HepG2 (cell line): ENCODE measurements around the gene ERCC4. TPM values are rescaled to one million over a fixed set of nuclear protein-coding genes. Genes with fewer than 3 reads are reported as not detected.

ENCODE experiments used
- GABPB1 ChIP-seq: IDR thresholded peaks from 2 replicates; pipeline ENCODE4 v1.6.1; 2016; ENCODE audit warnings: mild to moderate bottlenecking, missing genetic modification reagents, moderate library complexity, missing compliant biosample characterization
- HDAC1 ChIP-seq: sonication (generic); formaldehyde crosslinking; IDR thresholded peaks from 2 replicates; pipeline ENCODE4 v1.5.1; 2020; ENCODE audit warnings: mild to moderate bottlenecking, missing genetic modification reagents
- RFX3 ChIP-seq: IDR thresholded peaks from 2 replicates; pipeline ENCODE4 v1.6.1; 2016; ENCODE audit warnings: missing biosample characterization, missing genetic modification reagents
- RORA ChIP-seq: sonication (generic); formaldehyde crosslinking; IDR thresholded peaks from 2 replicates; pipeline ENCODE4 v1.5.0; 2020; ENCODE audit warnings: mild to moderate bottlenecking, missing genetic modification reagents, moderate library complexity
- SP1 ChIP-seq, 2 experiments: fragments of 450-650 bp in 1 of 2; sonication (generic) in 1 of 2; formaldehyde crosslinking in 1 of 2; IDR thresholded peaks; 2 replicates each; pipeline versions ENCODE4 v1.4.0 to v1.6.1; 2016 to 2020; ENCODE audit warnings: missing genetic modification reagents in 1 of 2
- ZBTB49 ChIP-seq: sonication (generic); formaldehyde crosslinking; IDR thresholded peaks from 2 replicates; pipeline ENCODE4 v1.4.0; 2020; ENCODE audit warnings: missing genetic modification reagents, borderline replicate concordance
- ZMYM4 ChIP-seq: sonication (generic); formaldehyde crosslinking; IDR thresholded peaks from 2 replicates; pipeline ENCODE4 v1.8.1; 2023; ENCODE audit warnings: mild to moderate bottlenecking, missing genetic modification reagents
- polyA plus RNA-seq, 8 experiments: library from polyadenylated mRNA; depleted of rRNA in 3 of 8; stranded (reverse) in 7 of 8; unstranded in 1 of 8; fragments of >200 nt; fragmentation: Illumina TruSeq in 4 of 8; extraction: Trizol in 4 of 8; gene quantifications; 2 replicates each; pipeline versions ENCODE4 v1.2.1 to v1.2.3, GENCODE V29; 2011 to 2016; ENCODE audit warnings: low read depth in 4 of 8, missing spikeins in 1 of 8, mixed read lengths in 1 of 8; ENCODE audit not compliant: insufficient read depth in 1 of 8
- total RNA-seq, 5 experiments: library from RNA; depleted of rRNA; stranded (reverse); fragments of >200 nt; fragmentation: Illumina TruSeq; extraction: Trizol; gene quantifications; 2 replicates each; pipeline ENCODE4 v1.2.3, GENCODE V29; 2016; ENCODE audit warnings: low read depth in 1 of 5
- TF ChIP-seq, protein P1 (sequence below): sonication (generic); formaldehyde crosslinking; IDR thresholded peaks from 2 replicates; pipeline ENCODE4 v1.5.1; 2020; ENCODE audit warnings: mild to moderate bottlenecking, moderate library complexity, missing genetic modification reagents
- TF ChIP-seq, protein P2 (sequence below): sonication (generic); formaldehyde crosslinking; IDR thresholded peaks from 2 replicates; pipeline ENCODE4 v1.8.1; 2023; ENCODE audit warnings: mild to moderate bottlenecking, moderate library complexity, missing genetic modification reagents
- TF ChIP-seq, protein P3 (sequence below): sonication (generic); formaldehyde crosslinking; IDR thresholded peaks from 2 replicates; pipeline ENCODE4 v1.4.0; 2020; ENCODE audit warnings: missing genetic modification reagents

Gene ERCC4
- total and polyA plus RNA-seq, 2 of the 13 experiments (the other 11 are each of a cell fraction or from before 2014, with no cell fraction given): 5.4 to 15.2 TPM

- peak; percentile 76; the same call in 1 of the 2 replicates for TF ChIP-seq ZBTB49 (CRISPR knock-in tag)
- TF ChIP-seq HDAC1 (CRISPR knock-in tag): peak; percentile 99
- TF ChIP-seq SP1 (IDR thresholded peaks at IDR 0.05): no peak
- no peak for TF ChIP-seq SP1 (CRISPR knock-in tag; IDR thresholded peaks at IDR 0.05)
- TF ChIP-seq, protein P1, sequence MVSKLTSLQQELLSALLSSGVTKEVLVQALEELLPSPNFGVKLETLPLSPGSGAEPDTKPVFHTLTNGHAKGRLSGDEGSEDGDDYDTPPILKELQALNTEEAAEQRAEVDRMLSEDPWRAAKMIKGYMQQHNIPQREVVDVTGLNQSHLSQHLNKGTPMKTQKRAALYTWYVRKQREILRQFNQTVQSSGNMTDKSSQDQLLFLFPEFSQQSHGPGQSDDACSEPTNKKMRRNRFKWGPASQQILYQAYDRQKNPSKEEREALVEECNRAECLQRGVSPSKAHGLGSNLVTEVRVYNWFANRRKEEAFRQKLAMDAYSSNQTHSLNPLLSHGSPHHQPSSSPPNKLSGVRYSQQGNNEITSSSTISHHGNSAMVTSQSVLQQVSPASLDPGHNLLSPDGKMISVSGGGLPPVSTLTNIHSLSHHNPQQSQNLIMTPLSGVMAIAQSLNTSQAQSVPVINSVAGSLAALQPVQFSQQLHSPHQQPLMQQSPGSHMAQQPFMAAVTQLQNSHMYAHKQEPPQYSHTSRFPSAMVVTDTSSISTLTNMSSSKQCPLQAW: peak; percentile 97
- TF ChIP-seq, protein P2, sequence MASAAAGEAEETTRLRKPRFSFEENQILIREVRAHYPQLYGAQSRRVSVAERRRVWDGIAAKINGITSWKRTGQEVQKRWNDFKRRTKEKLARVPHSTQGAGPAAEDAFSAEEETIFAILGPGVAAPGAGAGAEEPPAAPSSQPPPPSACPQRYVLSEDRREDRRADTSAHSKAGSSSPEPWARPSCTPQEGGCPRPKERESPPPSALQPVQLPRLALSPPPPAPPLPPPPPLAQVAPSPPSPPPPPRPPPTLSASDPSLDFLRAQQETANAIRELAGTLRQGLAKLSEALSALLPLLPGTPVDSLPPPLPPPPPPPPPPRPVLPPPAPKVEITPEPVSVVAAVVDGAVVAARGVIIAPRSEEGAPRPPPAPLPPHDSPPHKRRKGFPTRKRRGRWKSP (CRISPR knock-in tag): peak; percentile 86
- no peak for TF ChIP-seq RFX3 (CRISPR knock-in tag)
- peak; percentile 83 for TF ChIP-seq ZMYM4 (CRISPR knock-in tag)
- TF ChIP-seq, protein P3, sequence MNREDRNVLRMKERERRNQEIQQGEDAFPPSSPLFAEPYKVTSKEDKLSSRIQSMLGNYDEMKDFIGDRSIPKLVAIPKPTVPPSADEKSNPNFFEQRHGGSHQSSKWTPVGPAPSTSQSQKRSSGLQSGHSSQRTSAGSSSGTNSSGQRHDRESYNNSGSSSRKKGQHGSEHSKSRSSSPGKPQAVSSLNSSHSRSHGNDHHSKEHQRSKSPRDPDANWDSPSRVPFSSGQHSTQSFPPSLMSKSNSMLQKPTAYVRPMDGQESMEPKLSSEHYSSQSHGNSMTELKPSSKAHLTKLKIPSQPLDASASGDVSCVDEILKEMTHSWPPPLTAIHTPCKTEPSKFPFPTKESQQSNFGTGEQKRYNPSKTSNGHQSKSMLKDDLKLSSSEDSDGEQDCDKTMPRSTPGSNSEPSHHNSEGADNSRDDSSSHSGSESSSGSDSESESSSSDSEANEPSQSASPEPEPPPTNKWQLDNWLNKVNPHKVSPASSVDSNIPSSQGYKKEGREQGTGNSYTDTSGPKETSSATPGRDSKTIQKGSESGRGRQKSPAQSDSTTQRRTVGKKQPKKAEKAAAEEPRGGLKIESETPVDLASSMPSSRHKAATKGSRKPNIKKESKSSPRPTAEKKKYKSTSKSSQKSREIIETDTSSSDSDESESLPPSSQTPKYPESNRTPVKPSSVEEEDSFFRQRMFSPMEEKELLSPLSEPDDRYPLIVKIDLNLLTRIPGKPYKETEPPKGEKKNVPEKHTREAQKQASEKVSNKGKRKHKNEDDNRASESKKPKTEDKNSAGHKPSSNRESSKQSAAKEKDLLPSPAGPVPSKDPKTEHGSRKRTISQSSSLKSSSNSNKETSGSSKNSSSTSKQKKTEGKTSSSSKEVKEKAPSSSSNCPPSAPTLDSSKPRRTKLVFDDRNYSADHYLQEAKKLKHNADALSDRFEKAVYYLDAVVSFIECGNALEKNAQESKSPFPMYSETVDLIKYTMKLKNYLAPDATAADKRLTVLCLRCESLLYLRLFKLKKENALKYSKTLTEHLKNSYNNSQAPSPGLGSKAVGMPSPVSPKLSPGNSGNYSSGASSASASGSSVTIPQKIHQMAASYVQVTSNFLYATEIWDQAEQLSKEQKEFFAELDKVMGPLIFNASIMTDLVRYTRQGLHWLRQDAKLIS: no peak
- TF ChIP-seq RORA (CRISPR knock-in tag): no peak
- peak; percentile 100 for TF ChIP-seq GABPB1 (CRISPR knock-in tag)
Measured at GRCh38 chr16:13919683-13920509, at the start of gene ERCC4 (continued).
